Measurements from ENCODE around the gene UMOD.
A peak's percentile ranks its signal among the peaks of the same experiment; 100 is the strongest.

The UMOD gene

GRCh38 chr16:20352615-20353014 lies at the start of gene UMOD:
TSS of gene UMOD (minus strand) at chr16:20352715. CDS start at chr16:20350737, 1,978 bp downstream.
- no peak for DNase-seq

DNA sequence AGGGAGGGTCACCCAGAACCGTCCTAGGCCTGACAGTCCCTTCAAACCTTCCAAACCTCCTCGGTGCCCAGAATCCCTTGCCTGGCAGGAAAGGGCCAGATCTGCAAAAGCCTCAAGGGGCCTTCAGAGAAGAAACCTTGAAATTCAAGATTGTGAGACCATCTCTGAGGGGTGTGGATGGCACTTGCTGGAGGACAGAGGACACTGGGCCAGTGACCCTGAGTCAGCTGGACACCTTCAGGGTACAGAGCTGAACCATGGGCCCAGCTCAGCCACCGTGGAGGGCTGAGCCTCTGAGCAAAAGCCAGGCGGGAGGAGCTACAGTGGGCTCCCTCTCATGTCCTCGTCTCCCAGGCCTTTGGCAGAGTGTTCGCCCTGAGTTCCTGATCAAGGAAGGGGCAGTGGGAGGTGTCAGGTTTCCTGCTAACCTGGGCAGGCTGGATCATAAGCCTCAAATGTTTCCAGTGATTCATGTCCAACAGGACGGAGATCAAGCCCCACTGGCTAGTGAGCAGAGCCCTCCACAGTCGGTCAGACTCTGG lies 49.0 kb upstream of the UMOD start:
- DNase-seq = no peak

DNA sequence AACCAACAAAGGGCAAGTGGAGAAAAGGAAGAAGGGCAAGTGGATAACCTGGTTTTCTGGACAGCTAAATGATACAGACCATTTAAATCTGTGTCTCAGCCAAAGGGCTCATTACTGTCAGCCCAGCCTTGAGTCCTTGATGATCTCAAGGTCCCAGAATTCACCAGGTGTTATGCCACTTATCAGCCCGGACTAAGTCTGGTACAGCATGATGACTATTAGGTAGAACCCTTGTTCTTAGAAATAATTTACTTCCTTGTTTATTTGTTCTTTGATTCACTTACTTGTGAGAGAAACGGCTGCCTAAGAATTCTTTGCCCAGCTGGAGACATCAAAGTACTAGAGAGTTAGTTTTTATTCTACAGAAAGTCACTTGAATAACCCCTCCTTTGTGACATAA lies 48.6 kb upstream of the UMOD start:
- no peak for DNase-seq

- no peak for DNase-seq
Measured at GRCh38 chr16:20399185-20399584, 46.7 kb upstream of the UMOD start.

DNA sequence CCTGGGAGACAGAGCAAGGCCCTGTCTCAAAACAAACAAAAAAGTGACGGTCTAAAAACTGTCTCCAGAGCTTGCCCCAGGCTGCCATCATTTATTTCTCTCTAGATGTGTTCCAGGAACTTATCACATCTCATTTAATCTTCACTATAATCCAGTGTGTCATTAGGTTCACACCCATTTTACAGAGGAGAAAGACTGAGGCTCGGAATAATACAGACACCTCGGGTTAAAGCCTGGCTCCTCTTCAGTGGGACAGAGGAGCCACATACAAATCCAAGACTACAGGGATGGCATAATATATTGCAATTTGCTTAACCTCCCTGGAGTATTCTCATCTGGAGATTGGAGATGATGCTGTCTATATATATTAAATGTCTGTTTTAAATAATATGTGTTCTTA lies 46.1 kb upstream of the UMOD start:
- DNase-seq = no peak

GRCh38 chr16:20397468-20398074 lies 45.1 kb upstream of the UMOD start:
- DNase-seq = no peak

- no peak for DNase-seq
Measured at GRCh38 chr16:20396846-20397467, 44.4 kb upstream of the UMOD start.

DNA sequence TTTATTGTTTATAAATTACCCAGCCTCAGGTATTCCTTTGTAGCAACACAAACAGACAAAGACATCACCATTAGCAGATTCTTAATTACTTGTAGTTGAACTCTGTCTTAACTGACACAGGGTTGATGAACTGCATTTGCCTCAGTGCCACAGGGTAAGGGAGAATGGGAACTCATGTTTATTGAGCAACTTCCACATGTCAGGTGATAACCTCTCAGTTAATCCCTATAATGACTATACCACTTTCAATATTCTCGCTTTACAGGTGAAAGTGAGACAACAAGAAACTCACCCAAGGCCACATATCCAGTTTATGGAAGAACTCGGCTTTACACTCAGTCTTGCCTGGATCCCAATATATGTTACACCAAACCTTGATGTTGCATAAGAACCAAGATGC lies 43.4 kb upstream of the UMOD start:
- no peak for DNase-seq

DNA sequence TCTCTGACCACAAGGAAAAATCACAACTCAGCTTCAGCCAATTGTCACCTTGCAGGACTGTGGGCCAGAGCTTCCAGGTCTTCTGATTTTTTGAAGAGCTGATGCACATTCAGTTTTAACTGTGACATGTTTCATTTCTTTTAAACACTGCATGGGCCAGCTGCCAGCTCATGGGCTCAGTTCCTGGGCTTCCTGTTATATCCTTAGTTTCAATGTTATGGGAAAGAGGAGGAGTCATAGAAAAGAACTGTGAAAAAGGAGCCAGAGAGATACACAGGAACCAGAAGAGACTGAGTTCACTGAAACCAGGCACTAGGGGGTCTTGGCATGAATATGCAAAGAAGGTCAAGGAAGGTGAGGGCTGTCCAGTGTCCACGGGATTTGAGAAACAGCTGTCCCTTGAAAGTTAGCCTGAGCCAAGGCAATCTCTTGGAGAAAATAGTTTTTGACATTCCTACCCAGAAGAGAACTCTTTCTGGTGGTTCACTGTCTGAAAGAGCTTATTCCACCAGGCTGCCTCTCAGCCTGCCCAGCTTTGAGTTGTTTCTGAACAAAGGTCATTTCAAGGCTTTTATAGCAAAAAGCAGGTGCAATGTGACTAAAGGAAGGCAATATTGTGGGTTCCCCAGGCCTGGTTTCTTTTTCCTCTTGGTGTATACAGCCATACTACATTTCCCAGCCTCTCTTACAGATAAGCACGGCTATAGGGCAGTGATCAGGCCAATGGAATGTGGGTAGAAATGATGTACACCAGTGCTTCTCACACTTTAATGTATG lies 41.5 kb upstream of the UMOD start:
- no peak for DNase-seq

DNA sequence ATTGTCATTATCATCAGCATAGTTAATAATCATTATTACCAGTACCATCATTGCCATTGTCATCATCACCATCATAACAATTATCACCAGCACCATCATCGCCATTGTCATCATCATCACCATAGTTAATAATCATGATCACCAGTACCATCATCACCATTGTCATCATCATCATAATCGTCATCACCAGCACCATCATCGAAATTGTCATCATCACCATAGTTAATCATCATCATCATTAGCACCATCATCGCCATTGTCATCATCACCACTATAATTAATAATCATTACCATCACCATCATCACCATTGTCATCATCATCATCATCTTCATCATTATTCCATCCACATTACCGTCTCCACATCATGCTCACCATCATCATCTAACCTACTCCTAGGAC lies 38.5 kb upstream of the UMOD start:
- no peak for DNase-seq

DNA sequence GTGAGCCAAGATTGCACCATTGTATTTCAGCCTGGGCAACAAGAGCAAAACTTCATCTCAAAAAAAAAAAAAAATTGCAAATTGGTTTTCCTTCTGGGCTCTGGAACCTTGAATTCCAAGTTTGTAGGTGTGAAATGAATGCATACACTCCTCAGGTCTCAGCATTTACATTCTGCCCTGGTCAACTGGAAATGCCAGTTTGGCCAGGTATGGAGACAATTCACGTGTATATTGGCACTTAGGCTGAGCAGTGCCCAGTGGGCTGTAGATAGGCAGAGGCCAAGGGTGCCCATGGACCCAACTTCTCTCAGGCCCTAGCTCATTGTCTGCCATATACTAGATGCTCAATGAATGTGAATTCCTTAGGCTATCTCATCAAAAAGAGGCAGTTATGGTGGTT lies 36.3 kb upstream of the UMOD start:
- DNase-seq = no peak

DNA sequence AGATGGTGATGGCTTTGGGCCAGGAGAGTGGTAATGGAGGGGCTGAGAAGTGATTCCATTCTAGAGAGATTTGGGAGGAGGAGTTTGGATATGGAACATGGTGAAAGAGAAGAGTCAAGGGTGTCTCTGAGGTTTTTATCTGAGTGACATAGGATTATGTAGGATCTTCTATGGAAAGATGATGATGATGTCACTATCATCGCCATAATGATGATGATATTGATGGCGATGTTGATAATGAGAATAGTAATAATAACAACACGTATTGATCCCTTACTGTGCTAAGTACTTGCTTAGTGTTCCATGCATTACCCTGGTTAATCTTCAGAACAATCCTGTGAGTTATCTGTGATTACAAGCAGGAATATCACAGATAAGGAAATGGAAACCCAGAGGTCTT lies 35.5 kb upstream of the UMOD start:
- DNase-seq = no peak

- peak; percentile 52 for DNase-seq
Measured at GRCh38 chr16:20385844-20386832, 33.6 kb upstream of the UMOD start.

- peak; percentile 19 for DNase-seq
Measured at GRCh38 chr16:20383106-20384029, 30.9 kb upstream of the UMOD start.

DNA sequence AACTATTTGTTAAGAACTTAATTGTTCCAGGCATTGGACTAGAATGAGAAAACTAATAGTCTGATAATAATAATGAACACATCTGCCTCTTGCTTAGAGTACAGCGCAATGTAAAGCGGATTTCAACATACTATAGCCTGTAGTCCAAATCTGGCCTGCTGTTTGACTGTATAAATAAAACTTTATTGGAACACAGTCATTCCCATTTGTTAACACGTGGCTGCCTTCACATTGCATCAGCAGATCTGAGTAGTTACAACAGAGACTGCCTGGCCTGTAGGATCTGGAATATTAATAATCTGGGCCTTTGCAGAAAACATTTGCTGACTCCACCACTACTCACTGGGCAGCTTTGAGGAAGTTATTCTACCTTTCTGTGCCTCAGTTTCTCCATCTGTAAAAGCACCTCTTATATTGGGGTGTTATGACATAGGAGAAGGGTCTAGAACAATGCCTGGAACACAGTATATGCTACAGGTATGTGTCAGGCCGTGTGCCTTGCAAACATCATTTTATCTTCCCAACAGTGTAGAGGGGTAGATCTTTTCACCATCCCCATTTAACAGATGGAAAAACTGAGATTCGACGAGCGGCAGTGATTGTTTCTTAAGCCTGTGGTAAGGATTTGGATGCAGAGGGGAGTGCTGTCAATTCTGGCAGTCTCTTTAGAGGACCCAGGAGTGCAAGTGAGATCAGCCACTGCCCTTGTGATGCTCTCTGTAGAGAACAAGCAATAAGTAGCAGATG lies 29.9 kb upstream of the UMOD start:
- DNase-seq = no peak

GRCh38 chr16:20380782-20381181 lies 28.3 kb upstream of the UMOD start:
- no peak for DNase-seq

GRCh38 chr16:20377181-20377580 lies 24.7 kb upstream of the UMOD start:
- no peak for DNase-seq

GRCh38 chr16:20372701-20373100 lies 20.2 kb upstream of the UMOD start:
- no peak for DNase-seq

DNA sequence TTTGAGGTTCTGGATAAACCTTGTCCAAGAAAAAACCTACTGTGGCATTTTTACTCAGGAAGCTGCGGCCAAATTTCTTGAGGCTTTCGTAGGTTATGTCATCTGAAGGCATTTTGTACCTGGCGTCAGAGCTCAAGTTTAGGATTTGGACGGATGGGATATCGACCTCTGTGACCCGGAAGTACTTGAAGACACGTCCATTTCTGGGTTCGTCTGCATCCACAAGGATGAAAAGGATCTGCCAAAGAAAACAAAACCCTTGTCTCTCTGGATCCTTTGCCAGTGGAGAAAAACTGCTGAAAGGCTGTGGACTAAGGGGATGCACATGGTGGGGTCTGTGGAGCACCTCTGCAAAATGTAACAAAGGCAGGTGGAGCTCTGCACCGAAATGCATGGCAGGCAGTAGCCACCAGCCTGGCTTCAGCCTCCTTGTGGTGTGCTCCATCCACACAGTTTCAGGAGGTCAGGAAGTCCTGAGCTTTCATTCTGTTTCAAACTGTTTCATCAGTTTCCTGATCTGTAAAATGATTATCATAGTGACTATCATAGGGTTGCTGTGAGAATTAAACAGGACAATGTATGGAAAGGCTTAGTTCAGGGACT lies 17.0 kb upstream of the UMOD start:
- DNase-seq = no peak

GRCh38 chr16:20364051-20364450 lies 11.5 kb upstream of the UMOD start:
- DNase-seq = no peak
